Erythroblast (primary cell): ENCODE data around the gene TMOD1.

Experiments used
- DNase-seq, 2 experiments: peaks; one replicate each; lab custom pipeline; 2025; lab: John Stamatoyannopoulos, UW
- GATA1 ChIP-seq: IDR thresholded peaks from 2 replicates; pipeline ENCODE4 v1.6.1; 2011; ENCODE audit warnings: low read depth, mild to moderate bottlenecking, control low read depth, low read length, moderate library complexity
- POLR2A ChIP-seq: IDR thresholded peaks from 2 replicates; pipeline ENCODE4 v1.6.1; 2011; ENCODE audit warnings: mild to moderate bottlenecking, low read length

Gene TMOD1

GRCh38 chr9:97645720-97646119, 144.3 kb downstream of the TMOD1 start:
- TF ChIP-seq GATA1 (no peak), POLR2A (no peak)
- no peak for DNase-seq

- DNase-seq, result no peak
- TF ChIP-seq POLR2A (no peak), GATA1 (no peak)
These were observed 146.5 kb downstream of the TMOD1 start for GRCh38 chr9:97647996-97648395.
